B cell (primary cell): ENCODE measurements around the gene ESCO1. TPM values are rescaled to one million over a fixed set of nuclear protein-coding genes. Genes with fewer than 3 reads are reported as not detected.
A peak's percentile ranks its signal among the peaks of the same experiment; 100 is the strongest.

ENCODE experiments used
- ATAC-seq: fragments of 200-7000 bp; cut with Tn5 transposase; one replicate; pipeline ENCODE4 v1.10.0; 2021; ENCODE audit warnings: low read depth, mild to moderate bottlenecking, moderate number of reproducible peaks, moderate library complexity
- CTCF ChIA-PET: fragments of 350-600 bp; sonication (Branson Sonifier 250); formaldehyde crosslinking; loops from one replicate; lab custom pipeline; 2021; ENCODE audit warnings: antibody characterized with exemption, inconsistent platforms; lab: Charles Lee
- POLR2A ChIA-PET: fragments of 350-600 bp; sonication (Branson Sonifier 250); formaldehyde crosslinking; loops from one replicate; lab custom pipeline; 2021; ENCODE audit warnings: antibody characterized with exemption; lab: Charles Lee
- DNase-seq: peaks from one replicate; pipeline ENCODE4 v3.0.0; 2013
- H2AFZ ChIP-seq: 2 replicates; pipeline ENCODE4 v1.6.1; 2012; ENCODE audit warnings: mild to moderate bottlenecking, low read depth, low read length; ENCODE audit not compliant: insufficient read depth, poor library complexity, severe bottlenecking
- H3K27ac ChIP-seq, 2 donors: 1 replicate in 1 of 2; 2 replicates in 1 of 2; pipeline ENCODE4 v1.5.1; 2012 to 2013; ENCODE audit warnings: low read length in 2 of 2, mild to moderate bottlenecking in 2 of 2, moderate library complexity in 1 of 2
- H3K27me3 ChIP-seq, 4 experiments: fragments of 200-600 bp in 1 of 4; sonication (generic) in 1 of 4; replicated peaks in 1 of 4; 1 replicate in 2 of 4; 2 replicates in 2 of 4; pipeline versions ENCODE4 v1.6.1 to v1.7.0; 2013 to 2016; ENCODE audit warnings: low read length in 3 of 4, mild to moderate bottlenecking in 2 of 4, mixed read lengths in 1 of 4, moderate library complexity in 1 of 4; ENCODE audit not compliant: insufficient read depth in 4 of 4, control insufficient read depth in 3 of 4; ENCODE audit errors: control extremely low read depth in 1 of 4
- H3K36me3 ChIP-seq, 2 experiments: replicated peaks in 1 of 2; 1 replicate in 1 of 2; 2 replicates in 1 of 2; pipeline versions ENCODE4 v1.6.1 to v1.7.1; 2013; ENCODE audit warnings: low read length in 1 of 2; ENCODE audit not compliant: insufficient read depth in 2 of 2, control insufficient read depth in 1 of 2; ENCODE audit errors: control extremely low read depth in 1 of 2, extremely low read depth in 1 of 2
- H3K4me1 ChIP-seq, 2 donors: fragments of 200-600 bp in 1 of 2; sonication (generic) in 1 of 2; 1 replicate in 1 of 2; 2 replicates in 1 of 2; pipeline versions ENCODE4 v1.5.1 to v1.6.1; 2013 to 2017; ENCODE audit warnings: low read length in 2 of 2; ENCODE audit not compliant: control insufficient read depth in 2 of 2, insufficient read depth in 2 of 2
- H3K4me2 ChIP-seq: replicated peaks from 2 replicates; pipeline ENCODE3; 2012; ENCODE audit warnings: mild to moderate bottlenecking, low read depth, low read length; ENCODE audit not compliant: poor library complexity, severe bottlenecking
- H3K4me3 ChIP-seq, 5 experiments: fragments of 200-600 bp in 1 of 5; sonication (generic) in 1 of 5; 1 replicate in 3 of 5; 2 replicates in 2 of 5; pipeline versions ENCODE4 v1.5.1 to v1.7.0; 2011 to 2016; ENCODE audit warnings: low read length in 4 of 5, mild to moderate bottlenecking in 4 of 5, low read depth in 2 of 5, control low read depth in 1 of 5, moderate library complexity in 1 of 5; ENCODE audit not compliant: insufficient read depth in 1 of 5; ENCODE audit errors: control extremely low read depth in 1 of 5, extremely low read depth in 1 of 5
- H3K79me2 ChIP-seq: fragments of 200-600 bp; sonication (generic); one replicate; pipeline ENCODE4 v1.6.0; 2016; ENCODE audit warnings: low read length; ENCODE audit not compliant: control insufficient read depth, insufficient read depth
- H3K9ac ChIP-seq: fragments of 200-600 bp; sonication (generic); 2 replicates; pipeline ENCODE4 v1.6.1; 2017; ENCODE audit warnings: mild to moderate bottlenecking, low read length, moderate library complexity
- H3K9me3 ChIP-seq, 3 donors: one replicate each; pipeline versions ENCODE4 v1.6.1 to v1.7.1; 2013; ENCODE audit warnings: low read length in 2 of 3; ENCODE audit not compliant: control insufficient read depth in 2 of 3, insufficient read depth in 1 of 3; ENCODE audit errors: control extremely low read depth in 1 of 3
- H4K20me1 ChIP-seq: 2 replicates; pipeline ENCODE4 v1.6.0; 2012; ENCODE audit warnings: mild to moderate bottlenecking, low read length; ENCODE audit not compliant: insufficient read depth, control insufficient read depth, poor library complexity, severe bottlenecking
- H3K27ac Mint-ChIP-seq: one replicate; pipeline ENCODE4 v1.8.0; 2021; ENCODE audit warnings: mixed read lengths
- H3K27me3 Mint-ChIP-seq: one replicate; pipeline ENCODE4 v1.8.0; 2021; ENCODE audit warnings: mixed read lengths
- H3K4me1 Mint-ChIP-seq: one replicate; pipeline ENCODE4 v1.8.0; 2021; ENCODE audit warnings: mixed read lengths
- H3K4me3 Mint-ChIP-seq: one replicate; pipeline ENCODE4 v1.8.0; 2021; ENCODE audit warnings: mixed read lengths
- H3K9me3 Mint-ChIP-seq: one replicate; pipeline ENCODE4 v1.8.0; 2022; ENCODE audit warnings: mixed read lengths; ENCODE audit not compliant: insufficient read depth
- EZH2 ChIP-seq: IDR thresholded peaks from 2 replicates; pipeline ENCODE4 v1.6.1; 2012; ENCODE audit warnings: borderline replicate concordance, low read depth, mild to moderate bottlenecking, moderate library complexity, low read length; ENCODE audit not compliant: insufficient read depth, poor library complexity, severe bottlenecking
- WGBS: methylation state at CpG from one replicate; pipeline ENCODE4 v1.1.5; 2013; ENCODE audit warnings: missing lambda C conversion rate; ENCODE audit not compliant: insufficient coverage; 5-methylcytosine and 5-hydroxymethylcytosine counted together
- intact Hi-C: fragments of 100-400 bp; cut with micrococcal nuclease; formaldehyde crosslinking; loops from one replicate; pipeline ENCODE4 v1.10.0; 2022
- polyA plus RNA-seq: library from polyadenylated mRNA; depleted of rRNA; stranded (reverse); fragments of >200 nt; gene quantifications from 2 replicates; pipeline ENCODE4 v1.2.3, GENCODE V29; 2012
- total RNA-seq, 2 donors: library from RNA; stranded (reverse); fragments of 120-200 nt in 1 of 2; gene quantifications; 1 replicate in 1 of 2; 2 replicates in 1 of 2; pipeline versions ENCODE4 v1.2.3 to v1.2.4, GENCODE V29; 2013 to 2022
- TF ChIP-seq, protein P1 (sequence below): fragments of 200-600 bp; IDR thresholded peaks from one replicate; pipeline ENCODE4 v1.8.0; 2022; ENCODE audit warnings: antibody characterized with exemption, mild to moderate bottlenecking

Gene ESCO1
- total and polyA plus RNA-seq, 2 donors (not counting 1 experiment from before 2014, with no cell fraction given) = 8.5 to 30.0 TPM

DNA sequence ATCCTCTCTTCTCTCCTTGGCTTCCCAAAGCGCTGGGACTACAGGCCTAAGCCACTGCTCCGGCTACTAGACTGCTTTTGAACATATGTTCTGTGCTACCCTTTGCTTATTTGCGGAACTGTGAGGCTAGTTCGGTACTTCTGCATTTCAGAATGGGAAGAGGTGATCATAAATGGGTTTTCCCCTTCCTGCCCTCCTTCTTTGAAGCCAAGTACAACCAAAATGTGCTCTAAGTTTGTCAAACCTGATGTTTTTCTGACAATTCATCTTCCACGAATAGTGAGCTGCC, 1.7 kb upstream of the ESCO1 start:
- H2AFZ ChIP-seq = peak overlapping the region; percentile 62
- peak overlapping the region; percentile 65 to 99 for H3K27ac ChIP-seq
- peaks cover 7% of the 10 kb centered on the region for H4K20me1 ChIP-seq
- no peak for TF ChIP-seq EZH2
- TF ChIP-seq, protein P1, sequence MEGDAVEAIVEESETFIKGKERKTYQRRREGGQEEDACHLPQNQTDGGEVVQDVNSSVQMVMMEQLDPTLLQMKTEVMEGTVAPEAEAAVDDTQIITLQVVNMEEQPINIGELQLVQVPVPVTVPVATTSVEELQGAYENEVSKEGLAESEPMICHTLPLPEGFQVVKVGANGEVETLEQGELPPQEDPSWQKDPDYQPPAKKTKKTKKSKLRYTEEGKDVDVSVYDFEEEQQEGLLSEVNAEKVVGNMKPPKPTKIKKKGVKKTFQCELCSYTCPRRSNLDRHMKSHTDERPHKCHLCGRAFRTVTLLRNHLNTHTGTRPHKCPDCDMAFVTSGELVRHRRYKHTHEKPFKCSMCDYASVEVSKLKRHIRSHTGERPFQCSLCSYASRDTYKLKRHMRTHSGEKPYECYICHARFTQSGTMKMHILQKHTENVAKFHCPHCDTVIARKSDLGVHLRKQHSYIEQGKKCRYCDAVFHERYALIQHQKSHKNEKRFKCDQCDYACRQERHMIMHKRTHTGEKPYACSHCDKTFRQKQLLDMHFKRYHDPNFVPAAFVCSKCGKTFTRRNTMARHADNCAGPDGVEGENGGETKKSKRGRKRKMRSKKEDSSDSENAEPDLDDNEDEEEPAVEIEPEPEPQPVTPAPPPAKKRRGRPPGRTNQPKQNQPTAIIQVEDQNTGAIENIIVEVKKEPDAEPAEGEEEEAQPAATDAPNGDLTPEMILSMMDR = no peak
- no peaks in the 10 kb centered on the region for H3K36me3 ChIP-seq
- peak overlapping the region; percentile 6 for H3K9ac ChIP-seq
- peak overlapping the region; percentile 87 for H3K27ac Mint-ChIP-seq
- peak overlapping the region; percentile 72 for H3K4me3 Mint-ChIP-seq
- H3K4me3 ChIP-seq = peak overlapping the region in 2 of 5 experiments; percentile 5 to 7
- peak; percentile 85 for DNase-seq
- intact Hi-C loops = no loop called here
- H3K9me3 ChIP-seq = no peaks in the 10 kb centered on the region
- H3K4me2 ChIP-seq = peak overlapping the region; percentile 96
- peak; percentile 24 for ATAC-seq
- H3K4me1 ChIP-seq = peaks cover 37 to 39% of the 10 kb centered on the region in 2 donors
- ChIA-PET CTCF (interaction anchor here (7.5 kb wide), 1 partner anchor 9 kb away, joined by 108 read pairs; the partner anchor contains the start of gene SNRPD1), POLR2A (interaction anchor here (0.6 to 3.8 kb wide), 3 partner anchors 11 to 179 kb away, joined by 5 to 48 read pairs (median 8); partner anchors contain the start of gene SNRPD1)
- no peaks in the 10 kb centered on the region for H3K9me3 Mint-ChIP-seq
- H3K27me3 ChIP-seq = no peaks in the 10 kb centered on the region
- no peaks in the 10 kb centered on the region for H3K27me3 Mint-ChIP-seq
- H3K79me2 ChIP-seq = peaks cover 26% of the 10 kb centered on the region
- WGBS = 4% methylated on average over 4 of the region's 5 CpGs
- H3K4me1 Mint-ChIP-seq = peaks cover 42% of the 10 kb centered on the region
